ENCODE results near the gene INTS11.

GRCh38 chr1:1295154-1295923 is 29.1 kb downstream of the INTS11 start:
- TF ChIP-seq EZH2 (IDR thresholded peaks at IDR 0.05) = no peak
- TF ChIP-seq POLR2AphosphoS5 (IDR thresholded peaks at IDR 0.05; ENCODE audit: borderline replicate concordance, low read depth, low read length) = no peak; the same call in 1 of the 2 replicates
- TF ChIP-seq FOXP2 (optimal IDR thresholded peaks at IDR 0.05; ENCODE audit: control extremely low read depth, extremely low read length, insufficient read depth) = no peak

All from SK-N-MC (cell line).